ENCODE results near the gene EAF1. TPM values are rescaled to one million over a fixed set of nuclear protein-coding genes. Genes with fewer than 3 reads are reported as not detected.

EAF1 gene
- total RNA-seq, 4 donors from 2014 or later = 17.5 to 53.0 (median 22.0) TPM

- DNase-seq (ENCODE audit: low spot score) (no peak), ATAC-seq (ENCODE audit: low FRiP score) (no peak)
- no peak for TF ChIP-seq CTCF (IDR thresholded peaks at IDR 0.05)
Measured at GRCh38 chr3:15460891-15461531, 33.6 kb downstream of the EAF1 start.

- ATAC-seq (ENCODE audit: low FRiP score) = no peak
- TF ChIP-seq CTCF (IDR thresholded peaks at IDR 0.05) = no peak
Measured at GRCh38 chr3:15462451-15462850, 35.1 kb downstream of the EAF1 start.

GRCh38 chr3:15465876-15466585 lies 38.6 kb downstream of the EAF1 start:
- DNase-seq (ENCODE audit: low spot score) = no peak

More at GRCh38 chr3:15462451-15462850, 35.1 kb downstream of the EAF1 start:
- no peak for DNase-seq (ENCODE audit: low spot score)

GRCh38 chr3:15467227-15468181 lies 40.1 kb downstream of the EAF1 start:
- DNase-seq (ENCODE audit: low spot score) = no peak
- ATAC-seq (ENCODE audit: low FRiP score) = no peak
- TF ChIP-seq CTCF (IDR thresholded peaks at IDR 0.05) = no peak

More at GRCh38 chr3:15465876-15466585, 38.6 kb downstream of the EAF1 start:
- no peak for ATAC-seq (ENCODE audit: low FRiP score)
- no peak for TF ChIP-seq CTCF (IDR thresholded peaks at IDR 0.05)

- no peak for ATAC-seq (ENCODE audit: low FRiP score)
- no peak for DNase-seq (ENCODE audit: low spot score)
- no peak for TF ChIP-seq CTCF (IDR thresholded peaks at IDR 0.05)
Measured at GRCh38 chr3:15470261-15470660, 42.9 kb downstream of the EAF1 start.

- no peak for TF ChIP-seq CTCF (IDR thresholded peaks at IDR 0.05)
- DNase-seq (ENCODE audit: low spot score) = no peak
- ATAC-seq (ENCODE audit: low FRiP score) = no peak
Measured at GRCh38 chr3:15470849-15471248, 43.5 kb downstream of the EAF1 start.

All from omental fat pad (tissue), 4 donors.